Activated effector memory CD4-positive, alpha-beta T cell treated with anti-CD3 and anti-CD28 coated beads, Interleukin-2, amount 50 U/mL, for 16 hours (primary cell): ENCODE data around the gene SEZ6L.

Experiments
- DNase-seq: peaks from one replicate; pipeline ENCODE4 v3.0.0-alpha.2; 2020

Gene SEZ6L

DNA sequence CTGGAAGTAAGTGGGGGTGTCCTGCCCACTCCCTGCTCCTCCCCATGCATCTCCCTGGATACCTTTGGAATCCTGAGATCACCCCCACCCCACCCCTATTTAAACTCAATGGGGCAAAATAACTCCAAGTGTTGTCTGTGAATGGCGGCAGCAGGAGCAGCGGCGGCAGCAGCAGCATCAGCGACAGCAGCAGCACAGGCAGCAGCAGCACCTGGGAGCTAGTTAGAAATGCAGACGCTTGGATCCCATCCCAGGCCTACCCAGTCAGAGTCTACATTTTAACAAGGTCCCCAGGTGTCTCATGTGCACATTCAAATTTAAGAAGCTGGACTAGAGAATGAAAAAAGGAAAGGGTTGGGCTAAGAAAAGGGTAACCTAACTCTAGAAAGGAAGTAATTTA, 82.6 kb downstream of the SEZ6L start:
- no peak for DNase-seq

- DNase-seq: no peak
Measured at GRCh38 chr22:26259510-26259909, 90.2 kb downstream of the SEZ6L start.

GRCh38 chr22:26264162-26264561, 94.9 kb downstream of the SEZ6L start:
- DNase-seq: no peak

- DNase-seq: no peak
Measured at GRCh38 chr22:26265281-26265680, 96.0 kb downstream of the SEZ6L start.

- no peak for DNase-seq
Measured at GRCh38 chr22:26265909-26266308, 96.6 kb downstream of the SEZ6L start.

DNA sequence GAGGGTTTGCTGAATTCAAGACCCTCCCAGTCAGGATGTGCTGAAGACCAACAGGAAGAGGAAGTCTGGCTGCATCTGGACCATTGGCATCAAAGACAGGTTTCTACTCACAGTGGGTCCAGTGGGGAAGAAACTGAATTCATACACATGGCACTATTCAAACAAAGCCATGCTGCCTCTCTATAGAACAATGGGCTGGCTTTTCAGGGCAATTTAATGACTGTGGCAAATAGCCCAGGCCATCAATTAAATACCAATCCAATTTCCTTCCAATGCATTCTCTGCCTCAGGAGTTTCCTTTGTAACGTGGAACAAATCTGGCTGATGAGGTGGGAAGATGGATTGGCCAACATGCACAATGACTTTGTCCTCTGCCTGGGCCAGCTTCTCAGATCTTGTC, 98.6 kb downstream of the SEZ6L start:
- no peak for DNase-seq

DNA sequence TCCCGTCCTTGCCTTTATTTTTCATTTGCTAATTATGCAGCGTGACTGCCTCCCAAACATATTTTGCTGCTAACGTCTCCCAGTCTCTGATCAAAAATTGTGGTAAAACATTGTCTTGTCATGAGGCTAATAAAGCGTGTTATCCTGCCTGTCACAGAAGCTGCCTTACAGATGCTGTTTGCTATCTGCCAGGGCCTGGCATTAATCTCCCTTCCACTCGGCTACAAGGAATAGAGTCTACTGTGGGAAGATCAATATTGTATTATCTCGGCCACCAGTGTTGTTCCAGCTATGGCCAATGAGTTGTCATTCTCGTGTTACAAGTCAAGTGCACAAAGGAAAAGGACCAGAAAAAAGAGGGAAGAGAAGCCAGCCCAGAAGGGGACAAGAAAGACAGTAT, 100.3 kb downstream of the SEZ6L start:
- no peak for DNase-seq

DNA sequence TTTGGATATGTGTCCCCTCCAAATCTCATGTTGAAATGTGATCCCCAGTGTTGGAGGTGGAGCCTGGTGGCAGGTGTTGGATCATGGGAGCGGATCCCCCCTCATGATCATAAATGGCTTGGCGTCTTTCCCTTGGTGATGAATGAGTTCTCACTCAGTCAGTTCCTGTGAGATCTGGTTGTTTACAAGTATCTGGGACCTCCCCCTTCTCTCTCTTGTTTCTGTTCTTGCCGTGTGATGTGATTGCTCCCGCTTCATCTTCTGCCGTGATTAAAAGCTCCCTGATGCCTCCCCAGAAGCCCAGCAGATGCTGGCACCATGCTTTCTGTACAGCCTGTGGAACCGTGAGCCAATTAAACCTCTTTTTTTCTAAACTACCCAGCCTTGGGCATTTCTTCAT, 102.2 kb downstream of the SEZ6L start:
- no peak for DNase-seq

DNA sequence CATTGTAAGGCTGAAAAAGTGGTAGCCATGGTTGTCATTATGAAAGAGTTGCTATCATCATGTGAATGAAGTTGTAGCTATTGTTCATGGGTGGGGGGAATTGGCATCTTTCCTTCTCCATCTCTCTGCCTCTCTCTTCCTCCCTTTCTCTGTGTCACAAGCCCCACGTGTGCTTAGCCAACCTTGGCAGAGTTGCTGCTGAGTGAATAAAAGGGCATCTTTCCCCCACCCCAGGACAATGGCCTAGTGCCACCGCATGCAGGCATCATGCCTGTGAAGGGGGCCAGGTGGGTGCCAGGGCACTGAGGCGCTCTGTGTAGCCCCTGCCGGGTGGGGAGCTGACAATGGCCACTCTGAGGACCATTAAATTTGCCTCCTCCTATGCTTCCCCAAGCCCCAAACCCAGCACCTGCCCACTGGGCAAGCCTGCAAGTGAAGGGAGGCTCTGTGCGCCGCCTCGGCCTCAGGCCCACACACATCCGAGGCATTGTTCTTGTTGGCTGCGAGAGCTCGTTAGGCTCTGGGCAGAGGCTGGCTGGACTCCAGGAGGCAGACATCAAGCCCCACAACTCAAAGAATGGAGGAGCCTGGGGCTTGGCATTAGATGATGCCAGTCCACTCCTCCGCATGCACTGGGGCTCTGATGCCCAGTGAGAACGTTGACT, 103.9 kb downstream of the SEZ6L start:
- no peak for DNase-seq

DNA sequence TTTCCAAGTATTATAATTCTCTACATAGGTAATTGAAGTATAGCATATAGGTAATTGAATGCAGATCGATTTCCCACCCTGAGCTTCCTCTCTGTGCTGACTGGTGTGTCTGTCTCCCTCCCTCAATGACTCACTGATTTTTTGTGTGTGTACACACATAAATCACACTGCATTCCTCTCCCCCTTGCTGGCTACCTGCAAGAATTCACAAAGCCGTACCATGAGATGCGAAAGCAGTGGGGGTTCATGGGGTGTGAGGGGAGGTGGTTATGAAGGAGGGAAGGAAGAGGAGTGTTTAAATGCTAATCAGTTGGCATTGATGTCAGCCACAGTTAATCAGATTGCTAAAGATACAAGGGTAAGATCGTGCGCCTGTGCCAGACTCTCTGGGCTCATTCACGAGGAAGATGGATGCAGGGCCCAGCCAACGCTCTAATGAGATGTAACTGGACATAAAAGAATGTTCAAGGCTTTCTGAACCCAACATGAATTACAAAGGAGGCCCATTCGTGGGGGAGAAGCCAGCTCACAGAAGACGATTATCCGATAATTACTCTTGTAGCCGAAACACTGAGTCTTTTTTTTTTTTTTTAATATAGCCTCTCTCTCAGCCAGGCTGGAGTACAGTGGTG, 107.4 kb downstream of the SEZ6L start:
- no peak for DNase-seq

- no peak for DNase-seq
Measured at GRCh38 chr22:26281941-26282340, 112.7 kb downstream of the SEZ6L start.

DNA sequence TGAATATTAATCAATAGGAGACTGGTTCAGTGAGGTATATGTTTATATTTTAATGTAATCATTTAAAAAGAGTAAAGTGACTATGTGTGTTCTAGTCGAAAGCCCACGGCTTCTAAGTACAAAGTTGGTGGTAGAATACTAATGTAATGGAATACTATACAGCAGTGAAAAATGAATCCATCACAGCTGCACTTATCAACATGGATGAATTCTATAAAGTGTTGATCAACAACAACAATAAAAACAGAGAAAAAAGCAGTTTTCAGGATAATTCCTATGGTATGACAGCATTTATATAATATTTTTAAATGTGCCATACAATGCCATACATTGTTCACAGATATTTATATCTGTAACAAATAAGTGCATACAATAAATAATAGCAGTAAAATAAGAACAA, 114.1 kb downstream of the SEZ6L start:
- DNase-seq: no peak

GRCh38 chr22:26285632-26286031, 116.4 kb downstream of the SEZ6L start:
- no peak for DNase-seq

- DNase-seq: no peak
Measured at GRCh38 chr22:26286091-26286820, 117.0 kb downstream of the SEZ6L start.

GRCh38 chr22:26287382-26288225, 118.3 kb downstream of the SEZ6L start:
- DNase-seq: no peak

GRCh38 chr22:26289611-26290101, 120.4 kb downstream of the SEZ6L start:
- no peak for DNase-seq

DNA sequence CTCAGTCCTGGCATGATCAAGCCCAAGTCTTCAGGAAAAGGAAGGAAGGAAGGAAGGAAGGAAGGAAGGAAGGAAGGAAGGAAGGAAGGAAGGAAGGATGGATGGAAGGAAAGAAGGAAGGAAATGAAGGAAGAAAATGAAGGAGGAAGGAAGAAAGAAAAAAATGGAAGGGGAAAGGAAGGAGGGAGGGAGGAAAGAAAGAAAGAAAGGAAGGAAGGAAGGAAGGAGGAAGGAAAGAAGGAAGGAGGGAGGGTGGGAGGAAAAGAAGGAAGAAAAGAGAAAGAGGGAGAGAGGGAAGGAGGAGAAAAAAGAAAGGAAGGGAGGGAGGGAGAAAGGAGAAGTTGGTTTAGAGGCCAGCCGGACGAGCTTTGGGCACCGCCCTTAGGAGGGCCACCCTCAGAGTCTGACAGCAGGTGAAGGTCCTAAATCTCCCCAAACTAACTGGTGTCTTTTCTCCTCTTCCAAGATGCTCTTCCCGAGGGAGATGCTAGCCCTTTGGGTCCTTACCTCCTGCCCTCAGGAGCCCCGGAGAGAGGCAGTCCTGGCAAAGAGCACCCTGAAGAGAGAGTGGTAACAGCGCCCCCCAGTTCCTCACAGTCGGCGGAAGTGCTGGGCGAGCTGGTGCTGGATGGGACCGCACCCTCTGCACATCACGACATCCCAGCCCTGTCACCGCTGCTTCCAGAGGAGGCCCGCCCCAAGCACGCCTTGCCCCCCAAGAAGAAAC, 122.8 kb downstream of the SEZ6L start:
- no peak for DNase-seq

- no peak for DNase-seq
Measured at GRCh38 chr22:26292667-26292995, 123.4 kb downstream of the SEZ6L start.

DNA sequence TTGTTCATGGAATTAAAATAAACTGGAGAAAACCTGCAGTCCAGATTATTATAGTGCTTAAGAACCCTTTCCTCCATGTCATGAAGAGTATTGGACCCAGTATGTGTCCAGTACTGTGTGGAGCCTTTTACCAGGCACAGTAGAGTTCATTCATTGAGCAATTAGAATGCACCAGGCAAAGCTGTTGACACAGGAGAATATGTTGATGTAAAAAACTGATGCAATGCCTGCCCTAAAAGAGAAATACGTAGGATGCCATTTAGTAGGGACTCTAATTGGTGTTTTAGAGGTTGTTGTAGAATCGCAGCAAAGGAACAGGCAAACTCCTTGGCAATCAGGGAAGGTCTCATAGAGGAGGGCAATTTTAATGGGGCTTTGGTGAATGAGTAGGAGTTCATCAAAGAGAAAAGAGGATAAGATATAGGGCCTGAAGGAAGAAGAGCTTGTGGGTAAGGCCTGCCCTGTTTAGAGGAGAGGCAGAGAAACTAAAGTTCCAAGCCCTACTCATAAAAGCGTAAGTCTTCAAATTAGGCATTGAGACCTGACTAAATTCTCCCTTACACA, 126.4 kb downstream of the SEZ6L start:
- DNase-seq: no peak

DNA sequence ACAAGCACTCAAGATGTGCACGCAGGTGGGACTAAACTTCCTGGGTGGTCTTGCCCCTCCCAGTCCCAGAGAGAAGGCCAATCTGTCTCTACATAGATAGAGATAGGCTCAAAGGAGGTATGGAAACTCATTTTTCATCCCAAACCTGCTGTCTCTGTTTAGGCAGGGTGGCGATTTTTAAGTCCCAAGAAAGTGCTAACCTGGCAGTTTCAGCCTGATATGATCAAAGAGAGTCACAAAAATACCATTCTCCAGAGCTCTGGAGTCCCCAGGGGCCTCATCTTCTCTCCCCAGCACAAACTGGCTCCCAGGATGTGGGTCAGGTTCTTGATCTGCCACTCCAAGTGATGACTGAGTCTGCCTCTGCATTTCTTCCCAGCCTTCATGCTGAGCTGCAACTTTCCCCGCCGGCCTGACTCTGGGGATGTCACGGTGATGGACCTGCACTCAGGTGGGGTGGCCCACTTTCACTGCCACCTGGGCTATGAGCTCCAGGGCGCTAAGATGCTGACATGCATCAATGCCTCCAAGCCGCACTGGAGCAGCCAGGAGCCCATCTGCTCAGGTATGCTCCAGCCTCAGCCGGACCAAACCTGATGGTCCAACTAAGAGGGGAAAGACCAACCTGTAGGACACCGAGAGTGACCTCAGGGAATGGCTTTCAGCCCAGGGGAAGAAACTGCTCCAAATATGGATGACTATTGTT, 129.5 kb downstream of the SEZ6L start:
- DNase-seq: no peak

DNA sequence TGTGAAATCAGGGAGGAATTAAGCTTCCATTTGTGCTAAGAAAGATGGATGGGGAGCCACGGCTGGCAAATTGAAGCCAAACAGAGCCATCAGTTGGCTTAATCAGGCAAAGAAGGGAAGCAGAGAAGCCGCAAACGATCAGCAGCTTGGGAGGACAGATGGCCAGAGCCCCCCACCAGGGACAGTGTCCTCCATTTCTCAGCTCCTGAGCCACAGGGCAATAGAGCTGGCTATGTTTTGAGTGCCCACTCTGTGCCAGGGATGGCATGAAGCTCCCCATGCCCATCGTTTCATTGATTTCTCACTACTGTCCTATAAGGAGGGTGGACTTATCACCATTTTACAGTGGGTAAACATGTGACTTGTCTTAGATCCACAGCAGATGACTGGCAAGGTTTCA, 133.5 kb downstream of the SEZ6L start:
- no peak for DNase-seq

DNA sequence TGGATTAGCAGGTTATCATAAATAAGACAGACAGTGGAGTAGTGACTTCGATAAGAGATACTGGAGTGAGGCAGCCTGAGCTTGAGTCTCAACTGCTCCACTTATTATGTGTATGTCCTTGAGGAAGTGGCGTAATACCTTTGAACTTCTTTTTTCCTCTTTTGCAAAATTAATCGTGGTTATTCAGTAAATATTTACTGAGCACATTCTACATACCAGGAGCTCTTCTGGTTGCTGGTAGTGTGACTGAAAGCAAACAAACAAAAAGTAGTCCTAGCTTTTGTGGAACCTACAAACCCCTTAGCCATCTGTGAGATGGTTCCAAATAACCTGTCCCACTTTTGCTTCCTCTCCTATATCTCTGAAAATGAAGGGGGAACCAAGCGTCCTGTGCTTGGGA, 134.2 kb downstream of the SEZ6L start:
- no peak for DNase-seq
